Esophagus muscularis mucosa (tissue), 4 donors: ENCODE data around the gene LPCAT2. TPM values are rescaled to one million over a fixed set of nuclear protein-coding genes. Genes with fewer than 3 reads are reported as not detected.

Source experiments
- DNase-seq: peaks from one replicate; pipeline ENCODE4 v3.0.0-alpha.2; 2017; ENCODE audit errors: extremely low spot score
- H3K27ac ChIP-seq, 4 donors: fragments of 200-600 bp; sonication (generic); replicated peaks in 1 of 4; 1 replicate in 3 of 4; 2 replicates in 1 of 4; pipeline ENCODE4 v1.5.1; 2016 to 2019; ENCODE audit warnings: mild to moderate bottlenecking in 1 of 4
- H3K27me3 ChIP-seq, 4 donors: fragments of 200-600 bp; sonication (generic); one replicate each; pipeline versions ENCODE4 v1.5.1 to v1.6.0; 2016 to 2019
- H3K36me3 ChIP-seq, 4 donors: fragments of 200-600 bp; sonication (generic); one replicate each; pipeline ENCODE4 v1.5.1; 2016 to 2019
- H3K4me1 ChIP-seq, 4 donors: fragments of 200-600 bp; sonication (generic); one replicate each; pipeline ENCODE4 v1.5.1; 2016 to 2019
- H3K4me3 ChIP-seq, 4 donors: fragments of 200-600 bp; sonication (generic); 1 replicate in 2 of 4; 2 replicates in 2 of 4; pipeline ENCODE4 v1.5.1; 2016 to 2019; ENCODE audit warnings: mild to moderate bottlenecking in 4 of 4, moderate library complexity in 1 of 4
- H3K9me3 ChIP-seq, 4 donors: fragments of 200-600 bp; sonication (generic); 1 replicate in 3 of 4; 2 replicates in 1 of 4; pipeline ENCODE4 v1.5.1; 2016 to 2019
- EP300 ChIP-seq: sonication (generic); formaldehyde crosslinking; IDR thresholded peaks from one replicate; pipeline ENCODE4 v1.6.1; 2017; ENCODE audit warnings: antibody characterized with exemption
- POLR2A ChIP-seq: fragments of 450-650 bp; IDR thresholded peaks from one replicate; pipeline ENCODE4 v1.6.1; 2017; ENCODE audit warnings: antibody characterized with exemption, moderate library complexity, mild to moderate bottlenecking, low read depth
- POLR2AphosphoS5 ChIP-seq, 2 donors: sonication (generic); formaldehyde crosslinking; IDR thresholded peaks; one replicate each; pipeline ENCODE4 v1.6.1; 2017; ENCODE audit warnings: antibody characterized with exemption in 2 of 2
- WGBS: methylation state at CpG from one replicate; pipeline ENCODE4 v1.1.5; 2018; 5-methylcytosine and 5-hydroxymethylcytosine counted together
- intact Hi-C: fragments of 100-400 bp; cut with DNase I; formaldehyde crosslinking; loops from one replicate; pipeline ENCODE4 v1.15.1; 2023
- total RNA-seq, 4 donors: library from RNA; depleted of rRNA; stranded (reverse); fragments of >200 nt; gene quantifications; one replicate each; pipeline versions ENCODE4 v1.1.0 to v1.2.1, GENCODE V29; 2016
- TF ChIP-seq, protein P1 (sequence below), 3 experiments: fragments of 200-600 bp in 2 of 3; fragments of 450-650 bp in 1 of 3; sonication (generic) in 2 of 3; IDR thresholded peaks; one replicate each; pipeline ENCODE4 v1.5.1; 2017 to 2019; ENCODE audit warnings: antibody characterized with exemption in 3 of 3, mild to moderate bottlenecking in 2 of 3, moderate library complexity in 1 of 3

Gene LPCAT2
- total RNA-seq, 4 donors from 2014 or later = 9.6 to 12.9 (median 12.0) TPM

GRCh38 chr16:55476625-55477533, 32.0 kb upstream of the LPCAT2 start:
- no peaks in the 10 kb centered on the region for H3K9me3 ChIP-seq
- DNase-seq = no peak
- H3K36me3 ChIP-seq = no peaks in the 10 kb centered on the region
- 65% methylated on average over 6 of the region's 6 CpGs for WGBS
- H3K27ac ChIP-seq = peak overlapping the region; percentile 79 to 87 (median 86)
- H3K4me1 ChIP-seq = peaks cover 11 to 44% (median 35%) of the 10 kb centered on the region in 4 donors
- TF ChIP-seq POLR2AphosphoS5 (IDR thresholded peaks at IDR 0.05) = peak in 1 of 2 donors; percentile 36
- TF ChIP-seq POLR2A = no peak
- TF ChIP-seq EP300 = no peak
- intact Hi-C loops = no loop called here
- peaks cover 0 to 43% (median 2%) of the 10 kb centered on the region in 4 donors for H3K27me3 ChIP-seq
- no peak overlapping the region for H3K4me3 ChIP-seq

DNA sequence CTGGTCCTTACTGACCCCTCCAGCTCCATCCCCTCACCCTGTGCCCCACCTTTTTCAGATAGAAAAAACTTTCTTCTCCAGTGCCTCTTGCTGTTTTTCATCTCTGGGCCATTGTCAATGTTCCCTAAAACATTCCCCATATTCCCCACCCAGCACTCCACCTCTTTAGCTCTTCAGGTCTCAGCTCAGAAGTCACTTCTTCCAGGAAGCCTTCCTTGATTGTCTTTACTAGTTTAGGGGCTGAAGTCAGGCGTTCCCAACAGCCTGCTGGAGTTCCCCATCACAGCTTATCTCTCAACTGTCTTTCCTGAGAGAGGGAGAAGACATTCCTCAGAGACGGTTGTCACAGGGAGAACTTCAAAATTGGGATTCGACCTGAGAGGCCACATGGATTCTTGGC, 31.1 kb upstream of the LPCAT2 start:
- WGBS = 79% methylated on average over 2 of the region's 3 CpGs
- DNase-seq = no peak
- Histone ChIP-seq H3K4me1 (peaks cover 11 to 44% (median 38%) of the 10 kb centered on the region in 4 donors), H3K9me3 (no peaks in the 10 kb centered on the region), H3K4me3 (no peak overlapping the region), H3K27ac (peak overlapping the region; percentile 79 to 87 (median 86)), H3K36me3 (peaks cover 0 to under 1% (median 0%) of the 10 kb centered on the region in 4 donors), H3K27me3 (peaks cover 0 to 52% (median 2%) of the 10 kb centered on the region in 4 donors)
- intact Hi-C loops = no loop called here
- TF ChIP-seq EP300 (no peak), POLR2AphosphoS5 (IDR thresholded peaks at IDR 0.05) (no peak)

GRCh38 chr16:55478827-55479429, 29.9 kb upstream of the LPCAT2 start, which contains the start of gene MMP2:
TSS of gene MMP2 (plus strand) at chr16:55479198. CDS start at chr16:55479480, 282 bp downstream.
- Histone ChIP-seq H3K4me3 (peak within 1 kb of the TSS; percentile 59 to 67 (median 60)), H3K27me3 (peaks cover 0 to 59% (median 2%) of the 10 kb centered on the region in 4 donors), H3K9me3 (no peaks in the 10 kb centered on the region), H3K36me3 (peaks cover 0 to 13% (median 3%) of the 10 kb centered on the region in 4 donors), H3K4me1 (peaks cover 11 to 47% (median 43%) of the 10 kb centered on the region in 4 donors), H3K27ac (peak within 1 kb of the TSS; percentile 79 to 87 (median 86))
- TF ChIP-seq POLR2AphosphoS5 (IDR thresholded peaks at IDR 0.05) = peak; percentile 44 to 72
- TF ChIP-seq POLR2A = no peak
- TF ChIP-seq, protein P1, sequence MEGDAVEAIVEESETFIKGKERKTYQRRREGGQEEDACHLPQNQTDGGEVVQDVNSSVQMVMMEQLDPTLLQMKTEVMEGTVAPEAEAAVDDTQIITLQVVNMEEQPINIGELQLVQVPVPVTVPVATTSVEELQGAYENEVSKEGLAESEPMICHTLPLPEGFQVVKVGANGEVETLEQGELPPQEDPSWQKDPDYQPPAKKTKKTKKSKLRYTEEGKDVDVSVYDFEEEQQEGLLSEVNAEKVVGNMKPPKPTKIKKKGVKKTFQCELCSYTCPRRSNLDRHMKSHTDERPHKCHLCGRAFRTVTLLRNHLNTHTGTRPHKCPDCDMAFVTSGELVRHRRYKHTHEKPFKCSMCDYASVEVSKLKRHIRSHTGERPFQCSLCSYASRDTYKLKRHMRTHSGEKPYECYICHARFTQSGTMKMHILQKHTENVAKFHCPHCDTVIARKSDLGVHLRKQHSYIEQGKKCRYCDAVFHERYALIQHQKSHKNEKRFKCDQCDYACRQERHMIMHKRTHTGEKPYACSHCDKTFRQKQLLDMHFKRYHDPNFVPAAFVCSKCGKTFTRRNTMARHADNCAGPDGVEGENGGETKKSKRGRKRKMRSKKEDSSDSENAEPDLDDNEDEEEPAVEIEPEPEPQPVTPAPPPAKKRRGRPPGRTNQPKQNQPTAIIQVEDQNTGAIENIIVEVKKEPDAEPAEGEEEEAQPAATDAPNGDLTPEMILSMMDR (IDR thresholded peaks at IDR 0.05) = no peak
- no peak for TF ChIP-seq EP300
- DNase-seq = peak; percentile 95
- WGBS = 14% methylated on average over 38 of the region's 46 CpGs
- intact Hi-C loops = no loop called here

- WGBS = 2% methylated on average over 19 of the region's 41 CpGs
- no peak for TF ChIP-seq POLR2A
- TF ChIP-seq POLR2AphosphoS5 (IDR thresholded peaks at IDR 0.05) = no peak
- no peak for TF ChIP-seq EP300
- TF ChIP-seq, protein P1 (IDR thresholded peaks at IDR 0.05) = no peak
- intact Hi-C loops = no loop called here
- Histone ChIP-seq H3K4me3 (peak overlapping the region; percentile 59 to 67 (median 60)), H3K27me3 (peaks cover 0 to 59% (median 2%) of the 10 kb centered on the region in 4 donors), H3K27ac (peak overlapping the region; percentile 79 to 87 (median 86)), H3K4me1 (peaks cover 11 to 50% (median 44%) of the 10 kb centered on the region in 4 donors), H3K9me3 (no peaks in the 10 kb centered on the region), H3K36me3 (peaks cover 0 to 19% (median 6%) of the 10 kb centered on the region in 4 donors)
- no peak for DNase-seq
Observed at GRCh38 chr16:55479430-55480140, 29.3 kb upstream of the LPCAT2 start.

GRCh38 chr16:55480228-55480655, 28.6 kb upstream of the LPCAT2 start:
- Histone ChIP-seq H3K9me3 (no peaks in the 10 kb centered on the region), H3K4me3 (peak overlapping the region; percentile 59 to 67 (median 60)), H3K36me3 (peaks cover 0 to 26% (median 8%) of the 10 kb centered on the region in 4 donors), H3K27me3 (peaks cover 0 to 59% (median 2%) of the 10 kb centered on the region in 4 donors), H3K4me1 (peaks cover 11 to 50% (median 44%) of the 10 kb centered on the region in 4 donors), H3K27ac (peak overlapping the region; percentile 79 to 87 (median 86))
- WGBS = 3% methylated on average over 6 of the region's 25 CpGs
- DNase-seq = peak; percentile 96
- peak; percentile 12 for TF ChIP-seq POLR2A
- no peak for TF ChIP-seq EP300
- peak; percentile 70 to 77 for TF ChIP-seq POLR2AphosphoS5 (IDR thresholded peaks at IDR 0.05)
- TF ChIP-seq, protein P1 (IDR thresholded peaks at IDR 0.05) = no peak
- intact Hi-C loops = no loop called here
